Central memory CD4-positive, alpha-beta T cell (primary cell): ENCODE results near the gene LEPR.

Experiments used
- DNase-seq: peaks from one replicate; pipeline ENCODE4 v3.0.0; 2022

LEPR gene

DNA sequence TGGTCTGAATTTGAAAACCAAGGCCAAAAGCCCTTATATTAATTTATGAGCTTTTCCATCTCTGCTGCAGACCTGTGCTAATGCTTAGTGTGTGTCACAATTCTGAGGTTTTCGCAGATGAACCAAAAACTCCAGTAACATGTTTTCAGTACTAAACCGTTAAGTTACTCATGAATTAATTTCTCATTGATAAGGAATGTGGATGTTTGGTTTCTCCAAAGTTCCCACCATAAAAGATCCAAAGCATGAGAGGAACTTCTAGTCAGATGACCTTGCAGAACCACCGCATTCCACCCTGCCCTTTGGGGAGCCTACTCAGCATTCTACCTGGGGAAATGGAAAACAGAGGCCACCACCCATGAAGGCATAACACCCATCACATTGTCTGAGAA lies 7.5 kb upstream of the LEPR start:
- no peak for DNase-seq

- no peak for DNase-seq
These were observed 5.9 kb upstream of the LEPR start for GRCh38 chr1:65414538-65414937.

DNA sequence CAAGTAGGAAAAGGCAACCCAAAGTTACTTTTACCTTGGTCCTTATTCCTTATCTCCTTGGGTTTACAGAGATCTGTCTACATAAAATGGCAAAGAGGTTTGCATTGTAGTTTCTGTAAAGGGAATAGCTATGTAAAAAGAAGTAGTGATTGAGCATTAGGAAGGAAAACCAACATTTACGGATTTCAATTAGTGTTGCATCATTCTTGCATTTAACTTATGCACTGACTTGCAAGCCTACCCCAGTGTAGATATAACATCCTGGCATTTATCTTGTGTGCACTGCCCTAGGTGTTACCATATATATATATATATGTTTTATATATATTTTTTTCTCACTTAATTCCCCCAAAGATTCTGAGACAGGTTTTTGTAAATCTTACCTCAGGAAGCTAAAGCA lies 3.7 kb upstream of the LEPR start:
- DNase-seq = no peak

- no peak for DNase-seq
These were observed 2.7 kb upstream of the LEPR start for GRCh38 chr1:65417729-65418128.

DNA sequence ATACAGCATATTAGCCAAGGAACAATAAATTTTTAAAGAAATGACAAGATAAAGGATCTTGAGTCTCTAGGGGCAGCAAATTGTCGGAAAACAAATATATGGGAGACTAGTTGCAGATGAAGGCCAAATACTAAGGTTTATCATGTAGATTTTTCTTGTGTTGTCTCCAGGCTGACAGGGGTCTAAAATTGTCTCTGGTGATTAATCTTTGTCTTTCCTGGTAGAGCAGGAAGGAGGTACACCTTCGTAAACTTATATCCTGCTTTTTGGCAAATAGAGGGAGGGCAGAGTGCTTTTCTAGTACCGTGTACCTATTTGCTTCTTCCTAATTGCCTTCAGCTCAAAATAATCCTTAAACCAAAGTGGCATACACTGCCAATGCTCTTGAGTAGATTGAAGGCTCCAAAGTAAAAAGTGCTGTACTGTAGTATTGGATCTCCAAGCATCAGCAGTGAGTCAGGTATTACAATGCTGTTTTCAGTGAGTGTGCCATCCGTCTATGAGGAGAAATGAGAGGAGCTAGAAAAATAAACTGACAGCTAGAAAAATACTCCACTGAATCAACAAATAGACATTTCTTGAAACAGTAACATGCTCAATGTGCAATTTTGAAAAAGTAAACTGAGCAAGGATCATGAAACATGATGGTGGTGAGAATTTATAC lies 1.8 kb upstream of the LEPR start:
- no peak for DNase-seq

- peak; percentile 98 for DNase-seq
These were observed 533 bp upstream of the LEPR start for GRCh38 chr1:65419681-65420589.

- no peak for DNase-seq
These were observed 1.0 kb downstream of the LEPR start for GRCh38 chr1:65421351-65422025.

DNA sequence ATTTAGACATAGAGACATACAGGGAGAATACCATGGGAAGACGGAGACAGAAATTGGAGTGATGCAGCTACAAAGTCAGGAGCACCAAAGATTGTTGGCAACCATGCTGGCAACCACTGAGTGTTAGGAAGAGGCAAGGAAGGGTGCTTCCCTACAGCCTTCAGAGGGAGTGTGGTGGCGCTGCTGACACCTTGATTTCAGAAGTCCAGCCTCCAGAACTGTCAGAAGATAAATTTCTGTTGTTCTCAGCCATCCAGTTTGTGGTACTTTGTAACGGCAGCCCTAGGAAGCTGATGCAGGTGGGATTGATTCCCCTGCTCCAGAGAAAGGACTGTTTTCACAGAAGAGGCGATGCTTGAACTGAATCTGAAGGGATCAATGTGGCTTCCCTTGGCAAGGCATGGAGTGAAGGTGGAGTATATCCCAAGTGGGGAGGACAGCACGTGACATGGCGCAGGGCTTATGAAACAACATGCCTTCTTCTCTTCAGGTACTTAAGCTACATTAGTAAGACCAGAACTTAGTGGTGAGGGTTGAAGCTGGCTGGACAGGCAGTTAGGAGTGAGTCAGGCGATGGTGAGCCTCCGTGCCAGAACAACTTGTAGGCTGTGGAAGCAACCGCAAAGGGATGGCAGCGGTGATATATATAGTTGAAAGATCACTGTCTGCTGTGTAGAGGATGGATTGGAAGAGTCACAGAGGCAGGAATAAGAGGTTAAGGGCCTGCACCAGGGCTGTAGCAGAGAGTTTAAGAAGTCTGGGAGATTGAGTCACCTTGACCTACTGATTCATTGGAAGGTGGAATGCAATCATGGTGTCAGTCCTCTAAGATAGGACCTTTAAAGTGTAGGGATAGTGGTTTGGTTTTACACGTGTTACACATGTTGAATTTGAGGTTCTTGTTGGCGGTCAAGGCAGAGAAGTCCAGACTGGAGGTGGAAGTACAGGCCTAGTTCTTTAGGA lies 2.1 kb downstream of the LEPR start:
- no peak for DNase-seq

DNA sequence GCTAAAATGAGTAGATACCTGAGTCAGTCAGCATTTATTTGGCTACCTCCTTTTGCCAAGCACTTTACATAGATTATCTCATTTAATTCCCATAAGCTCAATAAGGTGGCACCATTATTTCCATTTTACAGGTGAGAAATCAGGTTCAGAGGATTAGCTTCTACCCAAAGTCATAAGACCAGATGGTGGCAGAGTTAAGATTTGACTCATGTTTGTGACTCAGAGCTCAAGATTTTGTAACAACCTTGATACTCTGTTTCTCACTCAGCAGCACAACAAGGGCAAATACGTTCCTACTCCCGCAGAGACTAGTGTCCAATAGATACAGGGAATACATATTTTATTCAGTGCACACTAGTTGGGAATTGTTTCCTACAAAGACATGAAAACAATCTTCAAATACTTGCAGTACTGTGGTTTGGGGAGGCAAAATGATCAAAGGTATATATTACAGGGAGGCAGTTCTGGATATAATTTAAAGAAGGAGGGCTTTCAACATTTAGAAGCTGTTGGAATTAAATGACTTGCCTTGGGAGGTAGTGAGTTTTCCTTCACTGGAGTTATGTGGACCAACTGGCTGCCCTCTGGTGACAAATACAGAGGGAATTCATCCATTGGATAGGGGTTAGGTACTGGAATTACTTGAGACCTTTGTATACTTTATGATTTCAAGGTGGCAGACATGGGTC lies 3.6 kb downstream of the LEPR start:
- no peak for DNase-seq

GRCh38 chr1:65424573-65424889 lies 4.1 kb downstream of the LEPR start:
- DNase-seq = no peak

- DNase-seq = no peak
These were observed 4.5 kb downstream of the LEPR start for GRCh38 chr1:65425006-65425405.

DNA sequence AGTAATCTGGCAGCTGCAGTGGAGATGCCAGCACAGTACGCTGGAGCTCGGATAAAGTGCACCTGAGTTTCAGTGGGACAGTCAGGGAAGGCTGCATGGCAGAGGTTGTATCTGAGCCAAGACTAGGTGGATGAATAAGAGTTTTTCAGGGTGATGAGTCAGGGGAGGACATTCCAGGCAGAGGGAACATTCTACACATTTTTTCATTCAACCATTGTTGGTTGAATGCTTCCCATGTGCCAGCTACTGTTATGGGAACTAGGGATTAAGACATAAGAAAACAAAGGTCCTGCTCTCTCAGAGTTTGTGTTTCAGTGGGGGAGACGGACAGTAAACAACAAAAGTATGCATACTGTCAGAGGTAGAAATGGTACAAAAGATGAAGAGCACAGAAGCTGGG lies 5.2 kb downstream of the LEPR start:
- DNase-seq = no peak

GRCh38 chr1:65429078-65429477 lies 8.6 kb downstream of the LEPR start:
- DNase-seq = no peak

DNA sequence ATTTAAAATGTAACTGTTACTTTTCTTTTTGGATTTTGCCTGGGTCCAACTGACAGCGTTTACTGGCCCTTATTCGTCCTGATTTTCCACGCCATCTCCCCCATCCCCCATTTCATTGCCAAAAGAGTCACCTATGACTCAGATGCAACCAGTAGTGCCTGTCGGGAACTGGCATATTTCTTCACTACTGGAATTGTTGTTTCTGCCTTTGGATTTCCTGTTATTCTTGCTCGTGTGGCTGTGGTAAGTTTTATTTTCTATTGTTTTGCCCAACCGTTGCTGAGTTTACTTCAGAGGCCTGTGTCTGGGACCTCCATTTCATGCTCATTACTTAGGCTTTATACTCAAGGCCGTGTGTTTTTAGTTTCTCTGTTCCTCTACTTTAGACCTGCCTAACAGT lies 9.3 kb downstream of the LEPR start:
- no peak for DNase-seq

- DNase-seq = peak; percentile 7
These were observed 10.7 kb downstream of the LEPR start for GRCh38 chr1:65431111-65431705.

- DNase-seq = no peak
These were observed 12.4 kb downstream of the LEPR start for GRCh38 chr1:65432918-65433317.

GRCh38 chr1:65434255-65434654 lies 13.8 kb downstream of the LEPR start:
- DNase-seq = no peak

DNA sequence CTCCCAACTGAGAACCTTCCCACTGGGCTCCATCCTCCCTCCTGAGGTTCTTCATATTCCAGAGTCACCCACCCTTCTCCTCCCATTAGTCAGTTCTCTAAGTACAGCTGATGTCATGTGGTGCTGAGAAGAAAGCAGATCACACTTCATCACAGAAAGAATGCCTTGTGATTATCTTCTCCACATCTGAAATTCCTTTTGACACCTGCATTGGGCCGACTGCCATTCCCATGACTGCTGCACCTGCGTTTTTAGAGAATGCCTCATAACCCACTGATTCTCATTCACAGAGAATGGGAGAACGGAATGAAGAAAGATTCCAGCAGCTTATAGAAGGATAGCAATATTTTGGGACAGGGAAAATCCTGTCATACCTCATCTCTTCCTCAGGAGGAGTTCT lies 14.3 kb downstream of the LEPR start:
- DNase-seq = no peak

DNA sequence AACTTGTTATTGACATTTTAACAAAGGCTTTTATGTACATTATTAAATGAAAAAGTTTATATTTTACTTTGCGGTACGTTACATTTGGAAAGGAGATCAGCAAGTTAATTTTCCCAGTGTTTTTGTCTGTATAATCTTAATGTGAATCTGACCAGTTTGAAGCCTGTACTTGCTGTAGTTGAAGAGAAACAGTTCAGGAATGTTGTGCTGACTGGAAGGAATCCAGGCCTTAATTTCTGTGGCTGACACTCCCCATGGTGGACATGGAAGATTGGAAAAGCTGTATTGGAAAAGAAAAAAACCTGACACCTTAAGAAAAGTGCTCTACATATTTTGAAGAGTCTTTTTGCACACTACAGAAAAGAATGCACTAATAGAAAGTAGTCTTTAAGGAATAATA lies 15.5 kb downstream of the LEPR start:
- DNase-seq = no peak

- no peak for DNase-seq
These were observed 17.1 kb downstream of the LEPR start for GRCh38 chr1:65437616-65438015.

- no peak for DNase-seq
These were observed 19.9 kb downstream of the LEPR start for GRCh38 chr1:65440322-65440900.
